GM12878 (cell line): Measurements from ENCODE around the gene MARCHF6. TPM values are rescaled to one million over a fixed set of nuclear protein-coding genes. Genes with fewer than 3 reads are reported as not detected.

Source experiments
- ATAC-seq: fragments of 200-7000 bp; cut with Tn5 transposase; 3 replicates; pipeline ENCODE4 v1.9.1; 2020; ENCODE audit warnings: mild to moderate bottlenecking, moderate library complexity
- BruUV-seq: library from RNA; stranded (reverse); fragments of 400-500 nt; replicated peaks from 2 replicates; lab custom pipeline; 2021; lab: Mats Ljungman, UMichigan
- CTCF ChIA-PET: fragments of 300-600 bp; sonication (Branson Sonifier 250); formaldehyde crosslinking; extraction: SDS; loops from one replicate; lab custom pipeline; 2021; ENCODE audit warnings: inconsistent platforms; lab: Yijun Ruan, JAX
- POLR2A ChIA-PET: fragments of 350-600 bp; formaldehyde crosslinking; extraction: SDS; loops from one replicate; lab custom pipeline; 2021; ENCODE audit warnings: inconsistent platforms; lab: Charles Lee
- RAD21 ChIA-PET: fragments of 300-600 bp; sonication (Branson Sonifier 250); formaldehyde crosslinking; loops from one replicate; lab custom pipeline; 2023; ENCODE audit warnings: antibody characterized with exemption; ENCODE audit not compliant: unreplicated experiment; lab: Charles Lee
- SMC1A ChIA-PET: fragments of 300-600 bp; sonication (Branson Sonifier 250); formaldehyde crosslinking; loops from one replicate; lab custom pipeline; 2023; ENCODE audit not compliant: unreplicated experiment, uncharacterized antibody; lab: Charles Lee
- DNase-seq: peaks from one replicate; pipeline ENCODE4 v3.0.0-alpha.2; 2011; ENCODE audit warnings: low read depth, low spot score
- FAIRE-seq: peaks from 3 replicates; lab custom pipeline; 2011; peaks lifted over from hg19 to GRCh38; lab: Jason Lieb, UNC
- H2AFZ ChIP-seq: 2 replicates; pipeline ENCODE4 v1.6.0; 2011; ENCODE audit warnings: low read depth, low read length, control low read depth; ENCODE audit not compliant: control insufficient read depth
- H3K27ac ChIP-seq: 2 replicates; pipeline ENCODE4 v1.5.1; 2011; ENCODE audit warnings: control low read depth; ENCODE audit not compliant: control insufficient read depth, insufficient read depth
- H3K27me3 ChIP-seq, 2 experiments: replicated peaks in 1 of 2; 2 replicates each; pipeline versions ENCODE4 v1.6.0 to v1.6.1; 2011; ENCODE audit warnings: low read length in 1 of 2; ENCODE audit not compliant: control insufficient read depth in 2 of 2, insufficient read depth in 2 of 2
- H3K36me3 ChIP-seq, 2 experiments: 2 replicates each; pipeline ENCODE4 v1.5.1; 2011; ENCODE audit warnings: low read length in 1 of 2; ENCODE audit not compliant: control insufficient read depth in 2 of 2, insufficient read depth in 2 of 2
- H3K4me1 ChIP-seq: 2 replicates; pipeline ENCODE4 v1.6.1; 2011; ENCODE audit warnings: mild to moderate bottlenecking, low read length, moderate library complexity, mixed read lengths; ENCODE audit not compliant: control insufficient read depth, insufficient read depth
- H3K4me2 ChIP-seq: 2 replicates; pipeline ENCODE4 v1.6.0; 2011; ENCODE audit warnings: control low read depth; ENCODE audit not compliant: control insufficient read depth, insufficient read depth
- H3K4me3 ChIP-seq: fragments of 200-600 bp; sonication (generic); 2 replicates; pipeline ENCODE4 v1.5.1; 2016
- H3K79me2 ChIP-seq: 2 replicates; pipeline ENCODE4 v1.6.0; 2011; ENCODE audit warnings: low read length; ENCODE audit not compliant: control insufficient read depth, insufficient read depth
- H3K9ac ChIP-seq: 2 replicates; pipeline ENCODE4 v1.8.0; 2011; ENCODE audit warnings: low read length, control low read depth, mixed read lengths; ENCODE audit not compliant: control insufficient read depth, insufficient read depth
- H3K9me3 ChIP-seq: replicated peaks from 3 replicates; pipeline ENCODE4 v1.5.1; 2011; ENCODE audit warnings: mild to moderate bottlenecking, low read length; ENCODE audit not compliant: control insufficient read depth, insufficient read depth
- H4K20me1 ChIP-seq: 2 replicates; pipeline ENCODE4 v1.6.0; 2011; ENCODE audit not compliant: control insufficient read depth, insufficient read depth
- CBX5 ChIP-seq: sonication (generic); IDR thresholded peaks from 2 replicates; pipeline ENCODE4 v1.6.1; 2016; ENCODE audit warnings: low read depth, moderate library complexity, mild to moderate bottlenecking, inconsistent platforms
- CEBPZ ChIP-seq: fragments of 150-350 bp; IDR thresholded peaks from 2 replicates; pipeline ENCODE4 v1.6.1; 2016; ENCODE audit warnings: low read depth, low read length
- CUX1 ChIP-seq: IDR thresholded peaks from 2 replicates; pipeline ENCODE4 v1.6.1; 2012; ENCODE audit warnings: improper control_type of control experiment, low read depth, low read length; ENCODE audit not compliant: insufficient replicate concordance
- KDM1A ChIP-seq: fragments of 200-600 bp; sonication (generic); IDR thresholded peaks from 2 replicates; pipeline ENCODE4 v1.6.1; 2016; ENCODE audit warnings: borderline replicate concordance
- MLLT1 ChIP-seq: fragments of 450-650 bp; IDR thresholded peaks from 2 replicates; pipeline ENCODE4 v1.6.1; 2016; ENCODE audit warnings: mild to moderate bottlenecking
- ZBTB40 ChIP-seq: fragments of 450-650 bp; IDR thresholded peaks from 2 replicates; pipeline ENCODE4 v1.6.1; 2016; ENCODE audit warnings: mild to moderate bottlenecking, moderate library complexity, borderline replicate concordance
- WGBS: methylation state at CpG from one replicate; pipeline ENCODE4 v1.1.6; 2016; ENCODE audit warnings: low lambda C conversion rate; ENCODE audit not compliant: insufficient replicate concordance, insufficient coverage; ENCODE audit errors: missing lambda C conversion rate; 5-methylcytosine and 5-hydroxymethylcytosine counted together
- in situ Hi-C: fragments of 300-500 bp; cut with MboI; formaldehyde crosslinking; loops from 9 replicates; pipeline ENCODE4 v1.14.3; 2018; ENCODE audit warnings: mixed read lengths
- intact Hi-C: fragments of 100-400 bp; cut with micrococcal nuclease; formaldehyde crosslinking; loops from one replicate; pipeline ENCODE4 v1.14.2; 2022; ENCODE audit not compliant: unreplicated experiment
- polyA plus RNA-seq, 11 experiments: library from polyadenylated mRNA; depleted of rRNA in 4 of 11; unstranded in 6 of 11; stranded (reverse) in 5 of 11; fragments of >200 nt; fragmentation: Nextera tagmentation in 4 of 11; fragmentation: Illumina TruSeq in 1 of 11; extraction: Ambion mirVana in 4 of 11; extraction: Trizol in 1 of 11; gene quantifications; 1 replicate in 1 of 11; 2 replicates in 10 of 11; pipeline versions ENCODE4 v1.2.1 to v1.2.3, GENCODE V29; 2011 to 2016; ENCODE audit warnings: inconsistent platforms in 2 of 11, missing spikeins in 2 of 11, low read depth in 1 of 11
- total RNA-seq, 4 experiments: library from RNA; depleted of rRNA in 3 of 4; stranded (reverse); fragments of >200 nt in 3 of 4; fragmentation: Illumina TruSeq in 1 of 4; extraction: Trizol in 1 of 4; gene quantifications; 2 replicates each; pipeline versions ENCODE4 v1.2.1 to v1.2.3, GENCODE V29; 2013 to 2021

MARCHF6 gene
- total and polyA plus RNA-seq, 10 of the 15 experiments (the other 5 are each of a cell fraction or from before 2014, with no cell fraction given): 39.1 to 172 (median 61.0) TPM

- intact Hi-C loops: no loop called here
- TF ChIP-seq MLLT1: no peak
- TF ChIP-seq ZBTB40: no peak
- TF ChIP-seq CBX5: no peak
- no peak for TF ChIP-seq CEBPZ
- TF ChIP-seq CUX1: no peak
- no peak for TF ChIP-seq KDM1A
These were observed 29.7 kb upstream of the MARCHF6 start for GRCh38 chr5:10323588-10324488.

More at GRCh38 chr5:10323588-10324488, 29.7 kb upstream of the MARCHF6 start:
- H3K9me3 ChIP-seq: no peaks in the 10 kb centered on the region
- H2AFZ ChIP-seq: no peak overlapping the region
- CTCF ChIA-PET: no interaction called here
- H3K9ac ChIP-seq: no peak overlapping the region
- RAD21 ChIA-PET: no interaction called here
- H3K4me1 ChIP-seq: no peaks in the 10 kb centered on the region
- SMC1A ChIA-PET: no interaction called here
- DNase-seq (no peak), ATAC-seq (no peak), FAIRE-seq (no peak)
- 39% methylated on average over 6 of the region's 6 CpGs for WGBS
- no peaks in the 10 kb centered on the region for H3K27me3 ChIP-seq
- H3K79me2 ChIP-seq: no peaks in the 10 kb centered on the region
- H3K4me3 ChIP-seq: no peak overlapping the region
- no peak overlapping the region for H3K27ac ChIP-seq
- no peak overlapping the region for H3K4me2 ChIP-seq
- H3K36me3 ChIP-seq: no peaks in the 10 kb centered on the region
- no TSS peak for BruUV-seq
- POLR2A ChIA-PET: no interaction called here
- in situ Hi-C loops: no loop called here
- H4K20me1 ChIP-seq: no peaks in the 10 kb centered on the region
